ENCODE measurements around the gene TNS3.

The TNS3 gene

DNA sequence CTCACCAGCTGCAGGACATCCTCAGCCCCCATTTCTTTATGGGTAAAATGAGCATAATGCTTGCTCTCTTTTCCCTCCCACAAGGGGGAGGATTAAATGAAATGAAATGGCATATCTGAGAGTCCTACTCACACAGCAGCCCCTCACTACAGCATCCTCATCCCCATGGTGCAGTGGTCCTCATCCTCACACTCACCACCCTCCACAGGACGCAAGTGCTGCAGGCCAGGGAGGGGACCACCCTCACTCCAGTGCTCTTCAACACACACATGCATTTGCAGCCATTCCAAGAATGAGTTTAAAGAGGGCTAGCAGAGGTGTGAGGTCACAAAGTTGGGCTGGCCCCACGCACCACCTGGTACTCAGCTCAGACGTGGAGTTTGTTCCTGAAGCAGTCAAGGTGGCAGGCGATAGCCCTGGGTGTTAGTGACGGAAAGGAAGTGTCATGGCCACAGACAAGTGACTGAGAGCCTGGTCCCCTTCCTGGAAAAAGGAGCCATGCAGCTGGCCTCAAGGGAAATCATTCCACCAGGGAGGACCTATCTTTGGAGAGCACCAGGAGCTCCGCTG lies 234.0 kb downstream of the TNS3 start:
- Histone ChIP-seq H3K79me2 (ENCODE audit: insufficient read depth, low read depth) (peaks cover 41% of the 10 kb centered on the region; the same call in 1 of the 2 replicates), H2AFZ (ENCODE audit: low read depth) (no peak overlapping the region), H4K20me1 (ENCODE audit: insufficient read depth) (peaks cover 5% of the 10 kb centered on the region), H3K4me1 (ENCODE audit: low read depth, poor library complexity, severe bottlenecking) (no peaks in the 10 kb centered on the region), H3K27me3 (ENCODE audit: insufficient read depth, low read depth) (no peaks in the 10 kb centered on the region), H3K27ac (no peak overlapping the region), H3K4me2 (no peak overlapping the region), H3K4me3 (IDR thresholded peaks at IDR 0.05; ENCODE audit: insufficient read depth, low read depth, low read length) (no peak overlapping the region), H3K9ac (no peak overlapping the region), H3K36me3 (ENCODE audit: insufficient read depth) (peaks cover 9% of the 10 kb centered on the region; the same call in 1 of the 2 replicates)
- TF ChIP-seq, protein P1, sequence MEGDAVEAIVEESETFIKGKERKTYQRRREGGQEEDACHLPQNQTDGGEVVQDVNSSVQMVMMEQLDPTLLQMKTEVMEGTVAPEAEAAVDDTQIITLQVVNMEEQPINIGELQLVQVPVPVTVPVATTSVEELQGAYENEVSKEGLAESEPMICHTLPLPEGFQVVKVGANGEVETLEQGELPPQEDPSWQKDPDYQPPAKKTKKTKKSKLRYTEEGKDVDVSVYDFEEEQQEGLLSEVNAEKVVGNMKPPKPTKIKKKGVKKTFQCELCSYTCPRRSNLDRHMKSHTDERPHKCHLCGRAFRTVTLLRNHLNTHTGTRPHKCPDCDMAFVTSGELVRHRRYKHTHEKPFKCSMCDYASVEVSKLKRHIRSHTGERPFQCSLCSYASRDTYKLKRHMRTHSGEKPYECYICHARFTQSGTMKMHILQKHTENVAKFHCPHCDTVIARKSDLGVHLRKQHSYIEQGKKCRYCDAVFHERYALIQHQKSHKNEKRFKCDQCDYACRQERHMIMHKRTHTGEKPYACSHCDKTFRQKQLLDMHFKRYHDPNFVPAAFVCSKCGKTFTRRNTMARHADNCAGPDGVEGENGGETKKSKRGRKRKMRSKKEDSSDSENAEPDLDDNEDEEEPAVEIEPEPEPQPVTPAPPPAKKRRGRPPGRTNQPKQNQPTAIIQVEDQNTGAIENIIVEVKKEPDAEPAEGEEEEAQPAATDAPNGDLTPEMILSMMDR (conservative IDR thresholded peaks at IDR 0.05; ENCODE audit: low read depth, low read length) = no peak

- no peak overlapping the region for H3K4me3 ChIP-seq (IDR thresholded peaks at IDR 0.05; ENCODE audit: insufficient read depth, low read depth, low read length)
- no peak overlapping the region for H3K27ac ChIP-seq
- no peak overlapping the region for H3K9ac ChIP-seq
- no peak overlapping the region for H2AFZ ChIP-seq (ENCODE audit: low read depth)
- no peak overlapping the region for H3K4me2 ChIP-seq
- TF ChIP-seq, protein P1 (conservative IDR thresholded peaks at IDR 0.05; ENCODE audit: low read depth, low read length) = no peak
- H3K4me1 ChIP-seq (ENCODE audit: low read depth, poor library complexity, severe bottlenecking) = no peaks in the 10 kb centered on the region
- H4K20me1 ChIP-seq (ENCODE audit: insufficient read depth) = peaks cover 5% of the 10 kb centered on the region
- H3K36me3 ChIP-seq (ENCODE audit: insufficient read depth) = peaks cover 11% of the 10 kb centered on the region; the same call in 1 of the 2 replicates
- H3K27me3 ChIP-seq (ENCODE audit: insufficient read depth, low read depth) = no peaks in the 10 kb centered on the region
- H3K79me2 ChIP-seq (ENCODE audit: insufficient read depth, low read depth) = peaks cover 36% of the 10 kb centered on the region; the same call in 1 of the 2 replicates
These were observed 234.6 kb downstream of the TNS3 start for GRCh38 chr7:47347346-47347745.

DNA sequence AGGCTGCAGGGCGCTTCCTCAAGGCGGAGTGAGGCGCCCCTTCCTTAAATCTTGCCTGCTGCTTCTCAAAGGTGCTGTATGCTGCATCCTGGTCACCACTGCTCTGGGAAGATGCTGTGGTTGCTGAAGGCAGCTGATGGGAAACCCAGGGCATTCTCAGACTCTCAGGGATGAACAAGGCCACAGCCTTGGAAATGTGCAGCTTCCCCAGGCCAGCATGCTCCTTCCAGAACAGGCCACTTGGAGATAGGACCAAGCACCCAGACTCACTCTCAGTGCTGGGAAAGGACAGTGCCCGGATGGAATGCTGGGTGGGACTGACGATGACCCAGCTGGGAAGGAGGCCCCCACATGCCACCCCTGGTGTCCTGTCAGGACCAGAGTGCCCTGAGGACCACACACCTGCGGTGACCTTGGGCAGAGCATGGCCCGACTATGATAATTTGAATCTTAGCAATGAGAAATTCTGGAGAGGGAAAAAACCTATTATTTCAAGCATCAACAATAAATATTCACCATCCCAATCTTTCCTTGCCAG lies 235.5 kb downstream of the TNS3 start:
- no peaks in the 10 kb centered on the region for H3K4me1 ChIP-seq (ENCODE audit: low read depth, poor library complexity, severe bottlenecking)

DNA sequence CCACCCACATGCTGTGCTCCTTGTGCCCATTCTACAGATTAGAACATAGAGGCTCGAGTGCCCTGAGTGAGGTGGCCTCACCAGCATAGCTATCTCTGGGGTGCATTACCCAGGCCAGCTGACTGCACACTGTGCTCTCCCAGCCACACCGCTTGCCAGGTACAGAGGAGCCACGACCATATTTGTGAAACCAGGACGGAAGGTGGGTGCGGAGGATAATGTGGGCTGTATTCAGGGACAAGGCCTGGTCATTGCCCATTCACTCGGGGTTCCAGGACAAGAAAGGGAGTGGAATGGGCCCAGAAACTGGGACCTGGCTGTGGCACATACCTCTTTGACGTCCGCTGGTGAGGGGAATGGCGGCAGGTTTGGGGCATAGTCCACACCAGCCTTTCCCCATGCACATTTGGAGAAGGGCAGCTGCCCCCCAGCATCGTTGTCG lies 236.0 kb downstream of the TNS3 start:
- Histone ChIP-seq H3K36me3 (ENCODE audit: insufficient read depth) (peaks cover 25% of the 10 kb centered on the region; the same call in 1 of the 2 replicates), H3K4me2 (no peak overlapping the region), H3K4me1 (ENCODE audit: low read depth, poor library complexity, severe bottlenecking) (no peaks in the 10 kb centered on the region), H3K79me2 (ENCODE audit: insufficient read depth, low read depth) (peaks cover 25% of the 10 kb centered on the region; the same call in 1 of the 2 replicates), H3K4me3 (IDR thresholded peaks at IDR 0.05; ENCODE audit: insufficient read depth, low read depth, low read length) (no peak overlapping the region), H3K27me3 (ENCODE audit: insufficient read depth, low read depth) (no peaks in the 10 kb centered on the region), H3K27ac (no peak overlapping the region), H2AFZ (ENCODE audit: low read depth) (no peak overlapping the region), H4K20me1 (ENCODE audit: insufficient read depth) (no peaks in the 10 kb centered on the region; the same call in 1 of the 2 replicates), H3K9ac (no peak overlapping the region)
- TF ChIP-seq, protein P1 (conservative IDR thresholded peaks at IDR 0.05; ENCODE audit: low read depth, low read length) = no peak

More for the DNA sequence above, 235.5 kb downstream of the TNS3 start:
- Histone ChIP-seq H4K20me1 (ENCODE audit: insufficient read depth) (no peaks in the 10 kb centered on the region; the same call in none of the 2 replicates), H3K4me3 (IDR thresholded peaks at IDR 0.05; ENCODE audit: insufficient read depth, low read depth, low read length) (no peak overlapping the region), H3K27me3 (ENCODE audit: insufficient read depth, low read depth) (no peaks in the 10 kb centered on the region), H3K4me2 (no peak overlapping the region), H3K9ac (no peak overlapping the region), H3K79me2 (ENCODE audit: insufficient read depth, low read depth) (peaks cover 30% of the 10 kb centered on the region; the same call in 1 of the 2 replicates), H2AFZ (ENCODE audit: low read depth) (no peak overlapping the region), H3K27ac (no peak overlapping the region), H3K36me3 (ENCODE audit: insufficient read depth) (peaks cover 20% of the 10 kb centered on the region; the same call in 1 of the 2 replicates)
- TF ChIP-seq, protein P1 (conservative IDR thresholded peaks at IDR 0.05; ENCODE audit: low read depth, low read length) = no peak

Measured in KMS-11 (cell line).